ENCODE results near the gene SLC48A1.

GRCh38 chr12:47733142-47733541 lies 39.9 kb upstream of the SLC48A1 start:
- TF ChIP-seq, protein P1, sequence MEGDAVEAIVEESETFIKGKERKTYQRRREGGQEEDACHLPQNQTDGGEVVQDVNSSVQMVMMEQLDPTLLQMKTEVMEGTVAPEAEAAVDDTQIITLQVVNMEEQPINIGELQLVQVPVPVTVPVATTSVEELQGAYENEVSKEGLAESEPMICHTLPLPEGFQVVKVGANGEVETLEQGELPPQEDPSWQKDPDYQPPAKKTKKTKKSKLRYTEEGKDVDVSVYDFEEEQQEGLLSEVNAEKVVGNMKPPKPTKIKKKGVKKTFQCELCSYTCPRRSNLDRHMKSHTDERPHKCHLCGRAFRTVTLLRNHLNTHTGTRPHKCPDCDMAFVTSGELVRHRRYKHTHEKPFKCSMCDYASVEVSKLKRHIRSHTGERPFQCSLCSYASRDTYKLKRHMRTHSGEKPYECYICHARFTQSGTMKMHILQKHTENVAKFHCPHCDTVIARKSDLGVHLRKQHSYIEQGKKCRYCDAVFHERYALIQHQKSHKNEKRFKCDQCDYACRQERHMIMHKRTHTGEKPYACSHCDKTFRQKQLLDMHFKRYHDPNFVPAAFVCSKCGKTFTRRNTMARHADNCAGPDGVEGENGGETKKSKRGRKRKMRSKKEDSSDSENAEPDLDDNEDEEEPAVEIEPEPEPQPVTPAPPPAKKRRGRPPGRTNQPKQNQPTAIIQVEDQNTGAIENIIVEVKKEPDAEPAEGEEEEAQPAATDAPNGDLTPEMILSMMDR (IDR thresholded peaks at IDR 0.05): no peak
- no peak for TF ChIP-seq POLR2A (IDR thresholded peaks at IDR 0.05)
- TF ChIP-seq POLR2AphosphoS5 (IDR thresholded peaks at IDR 0.05): no peak

All from prostate gland (tissue), 2 donors.